Measurements from ENCODE around the gene TUT7.

TUT7 gene

GRCh38 chr9:86256653-86257052 is 97.6 kb downstream of the TUT7 start:
- no peak for DNase-seq

GRCh38 chr9:86253577-86253976 is 100.6 kb downstream of the TUT7 start:
- no peak for DNase-seq

- DNase-seq = no peak
Measured at GRCh38 chr9:86252870-86253269, 101.3 kb downstream of the TUT7 start.

- no peak for DNase-seq
Measured at GRCh38 chr9:86250123-86250522, 104.1 kb downstream of the TUT7 start.

- no peak for DNase-seq
Measured at GRCh38 chr9:86248746-86249145, 105.5 kb downstream of the TUT7 start.

- DNase-seq = no peak
Measured at GRCh38 chr9:86246752-86247161, 107.5 kb downstream of the TUT7 start.

- DNase-seq = no peak
Measured at GRCh38 chr9:86242071-86242470, 112.1 kb downstream of the TUT7 start.

GRCh38 chr9:86241216-86241615 is 113.0 kb downstream of the TUT7 start:
- no peak for DNase-seq

- DNase-seq = no peak
Measured at GRCh38 chr9:86238861-86239770, 115.1 kb downstream of the TUT7 start.

Measured in right hindlimb (tissue), 1 donor.